IMR-90 (cell line): ENCODE measurements around the gene PARP2. TPM values are rescaled to one million over a fixed set of nuclear protein-coding genes. Genes with fewer than 3 reads are reported as not detected.

Experiments
- ATAC-seq: fragments of 200-7000 bp; cut with Tn5 transposase; 2 replicates; pipeline ENCODE4 v1.9.1; 2020; ENCODE audit warnings: low read depth, mild to moderate bottlenecking, moderate library complexity
- BruUV-seq: library from RNA; stranded (reverse); fragments of 400-500 nt; replicated peaks from 2 replicates; lab custom pipeline; 2021; lab: Mats Ljungman, UMichigan
- CTCF ChIA-PET: fragments of 300-600 bp; formaldehyde crosslinking; extraction: SDS; loops from one replicate; lab custom pipeline; 2021; ENCODE audit warnings: antibody characterized with exemption; lab: Yijun Ruan, JAX
- POLR2A ChIA-PET: fragments of 300-600 bp; sonication (Branson Sonifier 250); formaldehyde crosslinking; loops from one replicate; lab custom pipeline; 2022; ENCODE audit warnings: antibody characterized with exemption; ENCODE audit not compliant: unreplicated experiment; lab: Charles Lee
- DNase-seq: peaks from one replicate; pipeline ENCODE4 v3.0.0; 2013
- H2AFZ ChIP-seq: replicated peaks from 2 replicates; pipeline ENCODE3; 2013; ENCODE audit warnings: low read length, mild to moderate bottlenecking; ENCODE audit not compliant: poor library complexity
- H2AK5ac ChIP-seq: 2 replicates; pipeline ENCODE4 v1.6.1; 2013; ENCODE audit warnings: low read depth, low read length, inconsistent platforms
- H2AK9ac ChIP-seq: replicated peaks from 2 replicates; pipeline ENCODE3; 2013; ENCODE audit warnings: mild to moderate bottlenecking, low read depth, low read length, moderate library complexity; ENCODE audit not compliant: poor library complexity
- H2BK120ac ChIP-seq: 2 replicates; pipeline ENCODE4 v1.6.1; 2013; ENCODE audit warnings: low read depth, low read length, inconsistent platforms
- H2BK15ac ChIP-seq: 3 replicates; pipeline ENCODE4 v1.6.1; 2013; ENCODE audit warnings: low read depth, low read length, inconsistent platforms
- H2BK20ac ChIP-seq: 2 replicates; pipeline ENCODE4 v1.6.1; 2013; ENCODE audit warnings: low read depth, mild to moderate bottlenecking, inconsistent platforms, low read length, moderate library complexity
- H2BK5ac ChIP-seq: 2 replicates; pipeline ENCODE4 v1.6.1; 2013; ENCODE audit warnings: mild to moderate bottlenecking, low read depth, low read length, inconsistent platforms; ENCODE audit not compliant: poor library complexity, severe bottlenecking
- H3K14ac ChIP-seq: replicated peaks from 2 replicates; pipeline ENCODE4 v1.6.1; 2013; ENCODE audit warnings: low read depth, low read length, inconsistent platforms
- H3K18ac ChIP-seq: 2 replicates; pipeline ENCODE4 v1.6.1; 2013; ENCODE audit warnings: low read depth, low read length, control low read depth
- H3K23ac ChIP-seq: 2 replicates; pipeline ENCODE4 v1.6.1; 2013; ENCODE audit warnings: low read depth, low read length, inconsistent platforms
- H3K27ac ChIP-seq: 2 replicates; pipeline ENCODE4 v1.5.1; 2013; ENCODE audit warnings: mild to moderate bottlenecking, control low read depth, low read length; ENCODE audit not compliant: insufficient read depth
- H3K27me3 ChIP-seq: 2 replicates; pipeline ENCODE4 v1.6.1; 2013; ENCODE audit warnings: low read length; ENCODE audit not compliant: control insufficient read depth, insufficient read depth
- H3K36me3 ChIP-seq: 2 replicates; pipeline ENCODE4 v1.6.1; 2013; ENCODE audit warnings: low read length, mixed read lengths; ENCODE audit not compliant: control insufficient read depth, insufficient read depth
- H3K4ac ChIP-seq: 2 replicates; pipeline ENCODE4 v1.6.1; 2013; ENCODE audit warnings: low read depth, low read length, inconsistent platforms
- H3K4me1 ChIP-seq: 2 replicates; pipeline ENCODE4 v1.6.1; 2013; ENCODE audit warnings: low read length, mixed read lengths; ENCODE audit not compliant: control insufficient read depth, insufficient read depth
- H3K4me2 ChIP-seq: 2 replicates; pipeline ENCODE4 v1.6.1; 2013; ENCODE audit warnings: low read depth, mild to moderate bottlenecking, control low read depth, low read length, moderate library complexity
- H3K4me3 ChIP-seq: 2 replicates; pipeline ENCODE4 v1.5.1; 2013; ENCODE audit warnings: low read depth, mild to moderate bottlenecking, control low read depth, low read length, moderate library complexity; ENCODE audit not compliant: insufficient read depth
- H3K56ac ChIP-seq: 2 replicates; pipeline ENCODE4 v1.6.1; 2013; ENCODE audit warnings: low read length, inconsistent platforms; ENCODE audit not compliant: insufficient read depth; ENCODE audit errors: extremely low read depth
- H3K79me1 ChIP-seq, 2 experiments: 2 replicates each; pipeline ENCODE4 v1.6.1; 2013; ENCODE audit warnings: low read length in 2 of 2, inconsistent platforms in 1 of 2, low read depth in 1 of 2
- H3K9ac ChIP-seq: 2 replicates; pipeline ENCODE4 v1.6.1; 2013; ENCODE audit warnings: low read depth, low read length, control low read depth
- H3K9me1 ChIP-seq: 2 replicates; pipeline ENCODE4 v1.6.1; 2013; ENCODE audit warnings: low read length, inconsistent platforms; ENCODE audit not compliant: insufficient read depth
- H3K9me3 ChIP-seq: 2 replicates; pipeline ENCODE4 v1.6.1; 2013; ENCODE audit warnings: low read length; ENCODE audit not compliant: control insufficient read depth, insufficient read depth
- H4K20me1 ChIP-seq: 2 replicates; pipeline ENCODE4 v1.6.1; 2013; ENCODE audit warnings: low read length, inconsistent platforms; ENCODE audit not compliant: insufficient read depth
- H4K5ac ChIP-seq: 2 replicates; pipeline ENCODE4 v1.6.1; 2013; ENCODE audit warnings: mild to moderate bottlenecking, low read depth, low read length, control low read depth
- H4K8ac ChIP-seq, 2 experiments: 2 replicates each; pipeline ENCODE4 v1.6.1; 2013; ENCODE audit warnings: low read depth in 2 of 2, low read length in 2 of 2, control low read depth in 1 of 2, inconsistent platforms in 1 of 2
- H4K91ac ChIP-seq: 2 replicates; pipeline ENCODE4 v1.6.1; 2013; ENCODE audit warnings: low read depth, low read length, inconsistent platforms; ENCODE audit not compliant: insufficient read depth
- BHLHE40 ChIP-seq: fragments of 150-350 bp; IDR thresholded peaks from 2 replicates; pipeline ENCODE4 v1.6.1; 2016; ENCODE audit warnings: mild to moderate bottlenecking, low read depth, low read length
- CEBPB ChIP-seq: IDR thresholded peaks from 2 replicates; pipeline ENCODE4 v1.6.1; 2012; ENCODE audit warnings: low read depth, low read length, improper control_type of control experiment
- CHD1 ChIP-seq: IDR thresholded peaks from 2 replicates; pipeline ENCODE4 v1.6.1; 2012; ENCODE audit warnings: low read depth, low read length, improper control_type of control experiment
- CTCF ChIP-seq: conservative IDR thresholded peaks from 2 replicates; pipeline ENCODE4 v1.5.1; 2012; ENCODE audit warnings: mild to moderate bottlenecking, low read depth, low read length, improper control_type of control experiment
- FOS ChIP-seq: fragments of 150-350 bp; IDR thresholded peaks from 2 replicates; pipeline ENCODE4 v1.6.1; 2016; ENCODE audit warnings: low read depth, low read length
- MAFK ChIP-seq: IDR thresholded peaks from 2 replicates; pipeline ENCODE4 v1.6.1; 2012; ENCODE audit warnings: low read depth, low read length, improper control_type of control experiment
- MXI1 ChIP-seq: IDR thresholded peaks from 2 replicates; pipeline ENCODE4 v1.6.1; 2012; ENCODE audit warnings: low read depth, mild to moderate bottlenecking, low read length, moderate library complexity, borderline replicate concordance
- NFE2L2 ChIP-seq: fragments of 150-350 bp; IDR thresholded peaks from 2 replicates; pipeline ENCODE4 v1.6.1; 2016; ENCODE audit warnings: low read depth, mild to moderate bottlenecking, low read length
- POLR2A ChIP-seq: IDR thresholded peaks from 2 replicates; pipeline ENCODE4 v1.6.1; 2012; ENCODE audit warnings: mild to moderate bottlenecking, low read depth, low read length
- RCOR1 ChIP-seq: IDR thresholded peaks from 2 replicates; pipeline ENCODE4 v1.6.1; 2012; ENCODE audit warnings: mild to moderate bottlenecking, low read length, improper control_type of control experiment; ENCODE audit not compliant: insufficient replicate concordance
- RFX5 ChIP-seq: IDR thresholded peaks from 2 replicates; pipeline ENCODE4 v1.8.0; 2012; ENCODE audit warnings: low read depth, mild to moderate bottlenecking, low read length, moderate library complexity
- SMC3 ChIP-seq: fragments of 150-350 bp; IDR thresholded peaks from 2 replicates; pipeline ENCODE4 v1.6.1; 2016; ENCODE audit warnings: low read depth, mild to moderate bottlenecking, antibody characterized with exemption, low read length, moderate library complexity
- USF2 ChIP-seq: fragments of 150-350 bp; IDR thresholded peaks from 2 replicates; pipeline ENCODE4 v1.6.1; 2017; ENCODE audit warnings: mild to moderate bottlenecking, antibody characterized with exemption, low read length, low read depth
- WGBS, 2 experiments: methylation state at CpG; one replicate each; pipeline versions ENCODE4 v1.1.5 to v1.1.7; 2013; ENCODE audit warnings: missing lambda C conversion rate in 2 of 2; ENCODE audit not compliant: insufficient read length in 1 of 2; ENCODE audit errors: extremely low coverage in 2 of 2; 5-methylcytosine and 5-hydroxymethylcytosine counted together
- dilution Hi-C: fragments of 300-500 bp; cut with HindIII; formaldehyde crosslinking; loops from one replicate; pipeline ENCODE4 v1.14.3; 2018; ENCODE audit warnings: low sequenced_read_pairs; ENCODE audit not compliant: unreplicated experiment
- in situ Hi-C: fragments of 300-500 bp; cut with MboI; formaldehyde crosslinking; loops from 3 replicates; pipeline ENCODE4 v1.14.3; 2019; ENCODE audit warnings: low sequenced_read_pairs, inconsistent platforms, mixed read lengths
- intact Hi-C: fragments of 100-400 bp; cut with micrococcal nuclease; formaldehyde crosslinking; loops from 2 replicates; pipeline ENCODE4 v1.10.0; 2022
- polyA plus RNA-seq, 3 experiments: library from polyadenylated mRNA; depleted of rRNA; stranded (reverse); fragments of >200 nt; gene quantifications; 2 replicates each; pipeline ENCODE4 v1.2.3, GENCODE V29; 2012; ENCODE audit warnings: low replicate concordance in 1 of 3
- total RNA-seq: library from RNA; depleted of rRNA; stranded (reverse); fragments of >200 nt; gene quantifications from 2 replicates; pipeline ENCODE4 v1.2.3, GENCODE V29; 2012

The PARP2 gene
- total and polyA plus RNA-seq, 2 of the 4 experiments (the other 2 are of a cell fraction) = 11.7 to 19.1 TPM

DNA sequence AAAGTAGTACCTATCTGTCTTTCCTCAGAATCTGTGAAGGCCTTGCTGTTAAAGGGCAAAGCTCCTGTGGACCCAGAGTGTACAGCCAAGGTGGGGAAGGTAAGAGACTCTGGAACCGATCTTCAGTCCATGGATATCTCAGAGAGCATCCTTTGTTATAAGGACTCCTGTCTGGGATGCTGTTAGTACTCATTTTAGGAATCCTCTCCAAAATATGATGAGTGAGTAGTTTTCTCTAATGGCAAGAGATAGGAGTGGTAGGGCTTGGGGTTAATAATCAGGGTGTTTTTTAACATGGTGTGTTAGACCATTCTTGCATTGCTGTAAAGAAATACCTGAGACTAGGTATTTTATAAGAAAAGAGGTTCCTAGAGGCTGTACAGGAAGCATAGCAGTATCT lies 1.9 kb downstream of the PARP2 start:
- H2AK5ac ChIP-seq = no peak overlapping the region
- TF ChIP-seq RCOR1 (no peak), BHLHE40 (no peak), SMC3 (no peak), CHD1 (no peak), NFE2L2 (no peak), RFX5 (no peak), MXI1 (no peak), FOS (no peak), CEBPB (no peak), USF2 (no peak), POLR2A (no peak), CTCF (no peak), MAFK (no peak)
- peaks cover 3% of the 10 kb centered on the region; the same call in 1 of the 2 replicates for H4K20me1 ChIP-seq
- H3K18ac ChIP-seq = no peak overlapping the region
- H3K36me3 ChIP-seq = peaks cover 14% of the 10 kb centered on the region
- H4K8ac ChIP-seq = no peak overlapping the region
- H4K91ac ChIP-seq = no peak overlapping the region
- no peaks in the 10 kb centered on the region for H3K27me3 ChIP-seq
- in situ Hi-C loops (loop anchor here (25.0 kb wide), 2 partner anchors 642 to 742 kb away; partner anchors contain the start of genes METTL17, SLC39A2 and ZNF219), intact Hi-C loops (no loop called here), dilution Hi-C loops (no loop called here)
- H2BK20ac ChIP-seq = no peak overlapping the region
- peaks cover 3 to 14% of the 10 kb centered on the region in 2 experiments; a peak in 2 of 4 replicates for H3K79me1 ChIP-seq
- no peak overlapping the region for H2AK9ac ChIP-seq
- H3K4me1 ChIP-seq = no peaks in the 10 kb centered on the region
- no CpG with 5 or more reads among the region's 1 CpG for WGBS, 2 experiments
- H4K5ac ChIP-seq = no peak overlapping the region
- H3K56ac ChIP-seq = no peak overlapping the region
- H2AFZ ChIP-seq = no peak overlapping the region
- H3K4me2 ChIP-seq = no peak overlapping the region
- BruUV-seq = no TSS peak
- no peak overlapping the region for H3K23ac ChIP-seq
- H3K14ac ChIP-seq = no peak overlapping the region
- CTCF ChIA-PET = no interaction called here
- no peaks in the 10 kb centered on the region for H3K9me1 ChIP-seq
- H3K9me3 ChIP-seq = no peaks in the 10 kb centered on the region
- H2BK15ac ChIP-seq = no peak overlapping the region
- H2BK120ac ChIP-seq = no peak overlapping the region
- POLR2A ChIA-PET = no interaction called here
- DNase-seq = no peak
- no peak overlapping the region for H2BK5ac ChIP-seq
- H3K27ac ChIP-seq = no peak overlapping the region
- H3K4ac ChIP-seq = no peak overlapping the region
- H3K4me3 ChIP-seq = no peak overlapping the region
- H3K9ac ChIP-seq = no peak overlapping the region
- ATAC-seq = no peak
